ENCODE data around the gene LRRC14B. TPM values are rescaled to one million over a fixed set of nuclear protein-coding genes. Genes with fewer than 3 reads are reported as not detected.

Gene LRRC14B
- total RNA-seq, 1 experiment from 2014 or later: not detected

DNA sequence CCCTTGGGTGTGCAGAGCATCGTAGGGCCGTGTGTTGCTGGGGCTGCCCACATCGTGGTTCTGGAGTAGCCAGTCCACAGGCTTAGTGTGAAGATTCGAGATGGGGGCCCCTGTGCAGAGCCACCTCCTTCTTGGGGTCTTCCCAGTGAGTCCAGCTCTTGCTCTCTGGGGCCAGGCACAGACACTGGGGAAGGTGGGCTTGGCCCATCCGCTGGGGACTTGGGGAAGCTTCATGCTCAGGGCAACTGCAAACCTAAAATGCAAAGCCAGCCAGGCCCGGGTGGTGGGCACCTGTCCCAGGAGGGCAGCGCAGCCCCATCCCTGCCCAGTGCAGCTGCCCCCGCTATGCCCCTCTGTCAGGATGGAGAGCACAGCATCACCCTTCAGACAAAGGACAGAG lies 46.4 kb upstream of the LRRC14B start:
- Mint-ChIP-seq H3K4me3 (ENCODE audit: unreplicated experiment) (no peak overlapping the region), H3K27ac (ENCODE audit: low read depth, unreplicated experiment) (no peak overlapping the region), H3K27me3 (ENCODE audit: insufficient read depth, unreplicated experiment) (peaks cover 33% of the 10 kb centered on the region), H3K9me3 (ENCODE audit: unreplicated experiment) (peaks cover 18% of the 10 kb centered on the region), H3K4me1 (ENCODE audit: insufficient read depth, unreplicated experiment) (no peaks in the 10 kb centered on the region), H3K36me3 (ENCODE audit: insufficient read depth, unreplicated experiment) (no peaks in the 10 kb centered on the region)
- TF ChIP-seq, protein P1, sequence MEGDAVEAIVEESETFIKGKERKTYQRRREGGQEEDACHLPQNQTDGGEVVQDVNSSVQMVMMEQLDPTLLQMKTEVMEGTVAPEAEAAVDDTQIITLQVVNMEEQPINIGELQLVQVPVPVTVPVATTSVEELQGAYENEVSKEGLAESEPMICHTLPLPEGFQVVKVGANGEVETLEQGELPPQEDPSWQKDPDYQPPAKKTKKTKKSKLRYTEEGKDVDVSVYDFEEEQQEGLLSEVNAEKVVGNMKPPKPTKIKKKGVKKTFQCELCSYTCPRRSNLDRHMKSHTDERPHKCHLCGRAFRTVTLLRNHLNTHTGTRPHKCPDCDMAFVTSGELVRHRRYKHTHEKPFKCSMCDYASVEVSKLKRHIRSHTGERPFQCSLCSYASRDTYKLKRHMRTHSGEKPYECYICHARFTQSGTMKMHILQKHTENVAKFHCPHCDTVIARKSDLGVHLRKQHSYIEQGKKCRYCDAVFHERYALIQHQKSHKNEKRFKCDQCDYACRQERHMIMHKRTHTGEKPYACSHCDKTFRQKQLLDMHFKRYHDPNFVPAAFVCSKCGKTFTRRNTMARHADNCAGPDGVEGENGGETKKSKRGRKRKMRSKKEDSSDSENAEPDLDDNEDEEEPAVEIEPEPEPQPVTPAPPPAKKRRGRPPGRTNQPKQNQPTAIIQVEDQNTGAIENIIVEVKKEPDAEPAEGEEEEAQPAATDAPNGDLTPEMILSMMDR (IDR thresholded peaks at IDR 0.05; ENCODE audit: unreplicated experiment): no peak
- intact Hi-C loops (cut with micrococcal nuclease): no loop called here
- ChIA-PET CTCF (interaction anchor here (0.6 kb wide), 1 partner anchor 50 kb away, joined by 3 read pairs; no protein-coding TSS in a partner anchor), POLR2A (no interaction called here)
- BruUV-seq (replicated peaks): no TSS peak
- DNase-seq (ENCODE audit: unreplicated experiment): no peak

DNA sequence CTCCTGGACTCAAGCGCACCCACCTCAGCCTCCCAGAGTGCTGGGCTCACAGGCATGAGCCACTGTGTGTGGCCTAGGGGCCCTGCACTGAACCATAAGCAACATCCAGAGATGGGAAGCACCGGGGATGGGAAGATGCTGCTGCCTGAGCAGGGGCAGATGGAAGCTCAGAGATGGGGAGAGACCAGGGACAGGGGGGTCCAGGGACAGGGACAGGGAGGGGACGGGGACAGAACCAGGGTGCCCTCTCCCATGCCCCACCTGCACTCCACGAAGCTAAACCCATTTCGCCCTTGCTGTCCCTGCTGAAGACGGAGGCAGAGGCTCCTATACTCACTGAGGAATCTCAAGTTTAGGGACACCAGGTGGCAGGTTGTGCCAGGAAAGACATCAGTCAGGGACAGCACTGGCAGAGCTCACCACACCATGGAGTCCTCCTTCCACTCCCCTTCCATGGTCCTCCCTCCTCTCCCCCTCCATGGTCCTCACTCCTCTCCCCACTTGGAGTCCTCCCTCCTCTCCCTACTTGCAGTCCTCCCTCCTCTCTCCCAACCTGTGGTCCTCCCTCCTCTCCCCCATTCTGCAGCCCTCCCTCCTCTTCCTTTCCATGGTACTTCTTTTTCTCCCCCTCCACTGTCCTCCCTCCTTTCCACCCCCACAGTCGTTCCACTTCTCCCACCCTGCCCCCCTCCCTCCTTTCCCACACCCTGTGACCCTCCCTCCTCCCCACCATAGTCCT lies 45.5 kb upstream of the LRRC14B start:
- ChIA-PET POLR2A (no interaction called here), CTCF (no interaction called here)
- DNase-seq (ENCODE audit: unreplicated experiment): no peak
- Mint-ChIP-seq H3K4me3 (ENCODE audit: unreplicated experiment) (no peak overlapping the region), H3K27me3 (ENCODE audit: insufficient read depth, unreplicated experiment) (peaks cover 33% of the 10 kb centered on the region), H3K36me3 (ENCODE audit: insufficient read depth, unreplicated experiment) (no peaks in the 10 kb centered on the region), H3K4me1 (ENCODE audit: insufficient read depth, unreplicated experiment) (no peaks in the 10 kb centered on the region), H3K9me3 (ENCODE audit: unreplicated experiment) (peaks cover 18% of the 10 kb centered on the region), H3K27ac (ENCODE audit: low read depth, unreplicated experiment) (no peak overlapping the region)
- BruUV-seq (replicated peaks): no TSS peak
- TF ChIP-seq, protein P1 (IDR thresholded peaks at IDR 0.05; ENCODE audit: unreplicated experiment): no peak
- intact Hi-C loops (cut with micrococcal nuclease): no loop called here

DNA sequence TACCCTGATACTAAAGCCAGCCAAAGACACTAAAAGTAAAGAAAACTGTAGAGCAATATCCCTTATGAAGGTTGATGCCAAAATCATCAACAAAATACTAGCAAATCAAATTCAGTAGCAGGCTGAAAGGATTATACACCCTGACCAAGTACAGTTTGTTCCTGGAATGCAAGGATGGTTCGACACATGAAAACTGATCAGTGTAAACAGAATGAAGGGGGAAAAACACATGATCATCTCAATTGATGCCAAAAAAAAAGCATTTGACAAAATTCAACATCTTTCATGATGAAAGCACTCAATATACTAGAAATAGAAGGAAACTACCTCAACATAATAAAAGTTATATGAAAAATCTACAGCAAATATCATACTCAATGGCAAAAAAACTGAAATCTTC lies 43.5 kb upstream of the LRRC14B start:
- CTCF ChIA-PET: interaction anchor here (0.6 kb wide), 1 partner anchor 123 kb away, joined by 3 read pairs; no protein-coding TSS in a partner anchor
- TF ChIP-seq, protein P1 (IDR thresholded peaks at IDR 0.05; ENCODE audit: unreplicated experiment): no peak
- Mint-ChIP-seq H3K27ac (ENCODE audit: low read depth, unreplicated experiment) (no peak overlapping the region), H3K36me3 (ENCODE audit: insufficient read depth, unreplicated experiment) (no peaks in the 10 kb centered on the region), H3K4me1 (ENCODE audit: insufficient read depth, unreplicated experiment) (no peaks in the 10 kb centered on the region), H3K27me3 (ENCODE audit: insufficient read depth, unreplicated experiment) (peaks cover 22% of the 10 kb centered on the region), H3K4me3 (ENCODE audit: unreplicated experiment) (no peak overlapping the region), H3K9me3 (ENCODE audit: unreplicated experiment) (peaks cover 18% of the 10 kb centered on the region)
- POLR2A ChIA-PET: no interaction called here
- intact Hi-C loops (cut with micrococcal nuclease): no loop called here
- DNase-seq (ENCODE audit: unreplicated experiment): no peak
- BruUV-seq (replicated peaks): no TSS peak

DNA sequence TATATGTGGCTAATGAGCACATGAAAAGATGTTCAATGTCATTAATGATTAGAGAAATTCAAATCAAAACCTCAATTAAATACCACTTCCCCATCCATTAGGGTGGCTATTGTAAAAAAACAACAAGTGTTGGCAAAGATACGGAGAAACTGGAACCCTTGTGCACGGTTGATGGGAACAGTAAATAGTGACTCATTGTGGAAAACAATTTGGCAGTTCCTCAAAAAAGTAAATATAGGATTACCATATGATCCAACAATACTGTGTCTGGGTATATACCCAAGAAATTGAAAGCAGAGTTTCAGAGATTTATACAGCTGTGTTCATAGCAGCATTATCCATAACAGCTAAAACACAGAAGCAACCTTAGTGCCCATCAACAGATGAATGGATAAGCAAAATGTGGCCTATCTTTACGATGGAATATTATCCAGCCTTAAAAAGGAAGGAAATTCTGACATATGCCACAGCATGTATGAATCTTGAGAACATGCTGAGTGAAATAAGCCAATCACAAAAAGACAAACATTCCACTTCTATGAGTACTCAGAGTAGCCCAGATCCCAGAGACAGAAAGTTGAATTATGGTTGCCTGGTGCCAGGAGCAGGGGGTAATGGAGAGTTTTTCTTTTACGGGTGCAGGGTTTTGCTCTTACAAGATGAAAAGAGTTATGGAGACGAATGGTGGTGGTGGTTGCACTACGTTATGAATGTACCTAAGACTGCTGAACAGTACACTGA lies 41.4 kb upstream of the LRRC14B start:
- peaks cover 18% of the 10 kb centered on the region for H3K9me3 Mint-ChIP-seq (ENCODE audit: unreplicated experiment)

More for the DNA sequence above, 41.4 kb upstream of the LRRC14B start:
- peak; percentile 81 for DNase-seq (ENCODE audit: unreplicated experiment)
- Mint-ChIP-seq H3K27me3 (ENCODE audit: insufficient read depth, unreplicated experiment) (peaks cover under 1% of the 10 kb centered on the region), H3K36me3 (ENCODE audit: insufficient read depth, unreplicated experiment) (no peaks in the 10 kb centered on the region), H3K4me1 (ENCODE audit: insufficient read depth, unreplicated experiment) (no peaks in the 10 kb centered on the region), H3K4me3 (ENCODE audit: unreplicated experiment) (no peak overlapping the region), H3K27ac (ENCODE audit: low read depth, unreplicated experiment) (no peak overlapping the region)
- POLR2A ChIA-PET: no interaction called here
- CTCF ChIA-PET: interaction anchor here (0.5 kb wide), 1 partner anchor 52 kb away, joined by 3 read pairs; no protein-coding TSS in a partner anchor
- intact Hi-C loops (cut with micrococcal nuclease): no loop called here
- TF ChIP-seq, protein P1 (IDR thresholded peaks at IDR 0.05; ENCODE audit: unreplicated experiment): no peak
- BruUV-seq (replicated peaks): no TSS peak

Data from MCF 10A (cell line).